ENCODE data around the gene ZNF598.

DNA sequence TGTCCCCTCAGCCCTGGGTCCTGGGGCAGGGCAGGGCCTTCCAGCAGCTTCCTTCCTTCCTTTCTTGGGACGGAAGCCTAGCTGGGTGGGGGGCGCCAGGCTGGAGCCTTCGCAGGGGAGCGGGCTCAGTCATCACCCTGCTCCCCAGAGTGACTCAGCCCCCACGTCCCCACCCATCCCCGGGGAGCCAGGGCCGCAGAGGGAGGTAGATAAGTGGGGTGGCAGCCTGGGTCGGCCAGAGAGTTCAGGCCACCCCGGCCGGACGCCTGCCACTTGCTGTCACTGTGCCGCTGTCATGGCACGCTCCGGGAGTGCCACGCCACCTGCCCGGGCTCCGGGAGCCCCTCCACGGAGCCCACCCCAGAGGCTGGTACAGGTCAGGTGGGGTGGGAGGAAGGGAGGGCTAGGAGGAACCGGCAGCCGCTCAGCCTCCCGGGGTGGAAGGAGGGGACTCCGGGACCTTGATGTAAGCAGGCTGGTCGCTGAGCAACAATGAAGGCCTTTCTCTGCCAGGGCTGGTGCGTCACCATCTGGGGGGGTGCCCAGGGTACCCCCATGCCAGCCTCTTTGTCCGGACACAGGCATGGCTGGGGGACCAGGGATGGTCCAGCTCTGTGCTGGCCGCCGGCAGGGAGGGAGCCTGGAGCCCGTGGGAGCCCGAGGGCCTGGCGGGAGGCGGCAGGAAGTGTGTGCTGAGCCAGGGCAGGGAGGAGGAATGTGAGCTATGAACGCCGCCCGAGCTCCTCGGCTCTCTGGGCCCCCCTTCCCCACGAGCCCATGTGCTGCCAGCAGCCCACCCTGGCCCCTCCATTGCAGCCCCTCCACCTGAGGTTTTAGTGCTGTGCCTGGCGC, 23.7 kb upstream of the ZNF598 start:
- no peak for TF ChIP-seq ELF4 (IDR thresholded peaks at IDR 0.05)
- no peak for TF ChIP-seq FOXK2 (IDR thresholded peaks at IDR 0.05)
- TF ChIP-seq TARDBP (IDR thresholded peaks at IDR 0.05) = no peak
- TF ChIP-seq BHLHE40 (IDR thresholded peaks at IDR 0.05; ENCODE audit: borderline replicate concordance) = no peak
- no peak for TF ChIP-seq HDGF (IDR thresholded peaks at IDR 0.05; ENCODE audit: borderline replicate concordance)
